Epithelial cell of prostate (primary cell): ENCODE results near the gene KIR2DL1.
"Not testable (repeated sequence)": the region's sequence is repeated elsewhere in the genome, so short reads cannot be mapped to it uniquely, and the experiment has no call there.

ENCODE experiments used
- DNase-seq: peaks from one replicate; pipeline ENCODE4 v3.0.0-alpha.2; 2011; ENCODE audit warnings: low read depth, low spot score
- H3K27ac ChIP-seq: fragments of 450-650 bp; 2 replicates; pipeline ENCODE4 v1.5.1; 2017; ENCODE audit warnings: mild to moderate bottlenecking

Gene KIR2DL1

DNA sequence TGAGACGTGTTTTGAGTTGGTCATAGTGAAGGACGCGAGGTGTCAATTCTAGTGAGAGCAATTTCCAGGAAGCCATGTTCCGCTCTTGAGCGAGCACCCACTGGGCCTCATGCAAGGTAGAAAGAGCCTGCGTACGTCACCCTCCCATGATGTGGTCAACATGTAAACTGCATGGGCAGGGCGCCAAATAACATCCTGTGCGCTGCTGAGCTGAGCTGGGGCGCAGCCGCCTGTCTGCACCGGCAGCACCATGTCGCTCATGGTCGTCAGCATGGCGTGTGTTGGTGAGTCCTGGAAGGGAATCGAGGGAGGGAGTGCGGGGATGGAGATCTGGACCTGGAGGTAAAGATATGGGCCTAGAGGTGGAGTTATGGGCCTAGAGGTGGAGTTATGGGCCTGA lies 46.7 kb downstream of the KIR2DL1 start, which contains the start of gene KIR3DL1:
Gene KIR3DL1, plus strand, starts transcription at position 218 of the 400 bp plus-strand sequence.
- DNase-seq, H3K27ac ChIP-seq: not testable (repeated sequence)

DNA sequence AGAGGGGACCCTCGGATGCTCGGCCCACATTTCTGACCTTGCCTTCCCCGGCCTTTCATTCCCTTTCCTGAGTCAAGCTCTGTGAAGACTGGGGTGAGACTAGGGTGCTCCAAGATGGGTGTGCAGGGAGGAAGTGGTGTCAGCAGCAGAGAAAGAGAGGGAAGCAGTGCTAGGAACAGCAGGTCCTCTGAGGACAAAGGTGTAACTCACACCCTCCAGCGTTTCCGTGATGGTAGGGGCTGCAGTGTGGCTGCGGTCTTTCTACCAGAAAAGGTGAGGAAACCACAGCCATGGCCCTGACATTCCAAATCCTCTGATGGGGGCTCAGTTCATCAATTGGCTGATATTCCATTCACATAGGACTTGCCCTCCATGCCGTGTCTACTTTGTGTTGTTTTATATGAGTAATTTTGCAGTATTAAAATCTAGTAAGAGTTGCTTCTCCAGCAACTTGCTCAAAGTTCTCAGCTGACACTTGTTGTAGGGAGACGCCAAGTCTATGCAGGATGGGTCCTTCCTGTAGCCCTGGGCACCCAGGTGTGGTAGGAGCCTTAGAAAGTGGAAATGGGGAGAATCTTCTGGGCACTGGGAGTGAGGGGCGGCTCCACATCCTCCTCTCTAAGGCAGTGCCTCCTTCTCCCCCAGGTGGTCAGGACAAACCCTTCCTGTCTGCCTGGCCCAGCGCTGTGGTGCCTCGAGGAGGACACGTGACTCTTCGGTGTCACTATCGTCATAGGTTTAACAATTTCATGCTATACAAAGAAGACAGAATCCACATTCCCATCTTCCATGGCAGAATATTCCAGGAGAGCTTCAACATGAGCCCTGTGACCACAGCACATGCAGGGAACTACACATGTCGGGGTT lies 48.3 kb downstream of the KIR2DL1 start:
- H3K27ac ChIP-seq = no peak overlapping the region
- no peak for DNase-seq

DNA sequence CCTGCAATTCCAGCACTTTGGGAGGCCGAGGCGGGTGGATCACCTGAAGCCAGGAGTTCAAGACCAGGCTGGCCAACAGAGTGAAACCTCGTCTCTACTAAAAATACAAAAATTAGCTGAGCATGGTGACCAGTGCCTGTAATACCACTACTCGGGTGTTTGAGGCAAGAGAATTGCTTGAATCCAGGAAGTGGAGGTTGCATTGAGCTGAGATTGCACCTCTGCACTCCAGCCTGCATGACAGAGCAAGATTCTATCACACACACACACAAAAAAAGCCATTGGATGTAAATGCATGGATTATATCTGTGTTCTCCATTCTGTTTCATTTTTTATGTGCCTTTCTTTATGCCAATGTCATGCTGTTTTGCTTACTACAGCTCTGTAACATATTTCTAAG lies 54.8 kb downstream of the KIR2DL1 start:
- not testable (repeated sequence) for H3K27ac ChIP-seq, DNase-seq

DNA sequence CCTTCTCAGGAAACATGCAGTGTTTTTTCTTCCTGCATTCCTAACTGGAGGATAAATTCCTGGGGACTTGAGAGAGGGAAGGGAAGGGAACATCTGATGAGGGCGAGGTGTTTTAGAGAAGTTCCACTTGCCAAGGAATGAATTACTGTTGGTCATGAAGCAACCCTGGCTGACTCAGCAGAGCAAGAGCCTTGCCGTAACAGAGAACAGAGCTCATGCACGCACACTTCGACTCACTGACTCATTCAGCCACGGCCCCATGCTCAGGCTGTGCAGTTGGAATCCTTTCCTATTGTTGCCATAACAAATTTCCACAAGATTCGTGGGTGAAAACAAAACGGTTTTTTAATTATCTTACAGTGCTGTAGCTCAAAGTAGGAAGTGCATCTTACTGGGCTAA lies 55.7 kb downstream of the KIR2DL1 start:
- not testable (repeated sequence) for H3K27ac ChIP-seq, DNase-seq

DNA sequence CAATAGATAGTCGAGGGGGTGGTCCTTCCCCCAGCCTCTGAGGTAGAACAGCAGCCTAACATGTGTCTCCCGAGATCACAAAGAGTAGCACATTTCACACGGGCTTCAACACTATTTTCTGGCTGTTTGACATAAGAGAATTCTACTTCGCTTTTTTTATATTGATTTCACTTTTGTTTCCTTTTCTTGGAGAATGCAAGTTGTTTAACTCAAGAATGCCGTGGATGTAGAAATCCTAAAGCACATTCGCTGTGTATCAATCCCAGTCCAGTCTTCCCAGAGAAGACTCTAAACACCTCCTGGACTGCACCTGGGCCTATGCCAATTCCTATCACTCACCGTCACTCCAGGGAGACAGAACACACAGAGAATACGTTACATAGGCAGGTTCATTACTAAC lies 58.5 kb downstream of the KIR2DL1 start:
- DNase-seq, H3K27ac ChIP-seq: not testable (repeated sequence)

DNA sequence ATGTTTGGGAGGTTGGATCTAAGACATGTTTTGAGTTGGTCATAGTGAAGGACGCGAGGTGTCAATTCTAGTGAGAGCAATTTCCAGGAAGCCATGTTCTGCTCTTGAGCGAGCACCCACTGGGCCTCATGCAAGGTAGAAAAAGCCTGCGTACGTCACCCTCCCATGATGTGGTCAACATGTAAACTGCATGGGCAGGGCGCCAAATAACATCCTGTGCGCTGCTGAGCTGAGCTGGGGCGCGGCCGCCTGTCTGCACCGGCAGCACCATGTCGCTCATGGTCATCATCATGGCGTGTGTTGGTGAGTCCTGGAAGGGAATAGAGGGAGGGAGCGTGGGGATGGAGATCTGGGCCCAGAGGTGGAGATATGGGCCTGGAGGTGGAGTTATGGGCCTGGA lies 62.9 kb downstream of the KIR2DL1 start, which contains the start of gene KIR2DS4:
Gene KIR2DS4, plus strand, starts transcription at position 181 of the 400 bp plus-strand sequence.
- H3K27ac ChIP-seq, DNase-seq: not testable (repeated sequence)
